Stimulated activated CD8-positive, alpha-beta memory T cell treated with anti-CD3 and anti-CD28 coated beads, Interleukin-4, amount 100 ng/mL, for 48 hours (primary cell): ENCODE results near the gene GGNBP2.

Experiments used
- DNase-seq: peaks from one replicate; pipeline ENCODE4 v3.0.0-alpha.2; 2020

Gene GGNBP2

GRCh38 chr17:36566081-36566480 is 21.4 kb downstream of the GGNBP2 start:
- DNase-seq: no peak

GRCh38 chr17:36575028-36575427 is 30.3 kb downstream of the GGNBP2 start:
- DNase-seq: no peak

- DNase-seq: no peak
Measured at GRCh38 chr17:36576793-36577192, 32.1 kb downstream of the GGNBP2 start.

GRCh38 chr17:36578671-36579070 is 34.0 kb downstream of the GGNBP2 start:
- DNase-seq: no peak

- DNase-seq: no peak
Measured at GRCh38 chr17:36583787-36584186, 39.1 kb downstream of the GGNBP2 start.

GRCh38 chr17:36586138-36586537 is 41.4 kb downstream of the GGNBP2 start:
- no peak for DNase-seq

GRCh38 chr17:36590082-36590481 is 45.4 kb downstream of the GGNBP2 start:
- peak; percentile 23 for DNase-seq

- peak; percentile 90 for DNase-seq
Measured at GRCh38 chr17:36591434-36592315, 47.0 kb downstream of the GGNBP2 start, which contains the start of gene DHRS11. Gene DHRS11, plus strand, starts transcription at chr17:36591879. Its CDS starts 131 bp downstream, at chr17:36592010.

GRCh38 chr17:36592316-36592715 is 47.6 kb downstream of the GGNBP2 start:
- DNase-seq: no peak

- no peak for DNase-seq
Measured at GRCh38 chr17:36592716-36593321, 48.1 kb downstream of the GGNBP2 start.

- no peak for DNase-seq
Measured at GRCh38 chr17:36593656-36594316, 49.1 kb downstream of the GGNBP2 start.

- DNase-seq: no peak
Measured at GRCh38 chr17:36594626-36595401, 50.1 kb downstream of the GGNBP2 start.

- DNase-seq: no peak
Measured at GRCh38 chr17:36597226-36597625, 52.5 kb downstream of the GGNBP2 start.

- no peak for DNase-seq
Measured at GRCh38 chr17:36597866-36598777, 53.4 kb downstream of the GGNBP2 start.

GRCh38 chr17:36598951-36599401 is 54.3 kb downstream of the GGNBP2 start:
- DNase-seq: no peak

- no peak for DNase-seq
Measured at GRCh38 chr17:36599546-36600250, 55.0 kb downstream of the GGNBP2 start.

- no peak for DNase-seq
Measured at GRCh38 chr17:36600465-36600864, 55.7 kb downstream of the GGNBP2 start.

- DNase-seq: no peak
Measured at GRCh38 chr17:36600936-36601302, 56.2 kb downstream of the GGNBP2 start.

- DNase-seq: peak; percentile 96
Measured at GRCh38 chr17:36601303-36602029, 56.7 kb downstream of the GGNBP2 start, which contains the start of gene MRM1. Gene MRM1, plus strand, starts transcription at chr17:36601583. Its CDS starts 228 bp downstream, at chr17:36601811.
